GM10266 (cell line): ENCODE measurements around the gene DEAF1.
"Not testable (repeated sequence)": the region's sequence is repeated elsewhere in the genome, so short reads cannot be mapped to it uniquely, and the experiment has no call there.

ENCODE experiments used
- DNase-seq: peaks from one replicate; pipeline ENCODE4 v3.0.0; 2012; ENCODE audit errors: extremely low spot score
- TF ChIP-seq, protein P1 (sequence below): IDR thresholded peaks from 2 replicates; pipeline ENCODE4 v1.5.1; 2012; ENCODE audit warnings: mild to moderate bottlenecking, low read depth; ENCODE audit not compliant: control insufficient read depth, insufficient read depth; ENCODE audit errors: missing control alignments

The DEAF1 gene

DNA sequence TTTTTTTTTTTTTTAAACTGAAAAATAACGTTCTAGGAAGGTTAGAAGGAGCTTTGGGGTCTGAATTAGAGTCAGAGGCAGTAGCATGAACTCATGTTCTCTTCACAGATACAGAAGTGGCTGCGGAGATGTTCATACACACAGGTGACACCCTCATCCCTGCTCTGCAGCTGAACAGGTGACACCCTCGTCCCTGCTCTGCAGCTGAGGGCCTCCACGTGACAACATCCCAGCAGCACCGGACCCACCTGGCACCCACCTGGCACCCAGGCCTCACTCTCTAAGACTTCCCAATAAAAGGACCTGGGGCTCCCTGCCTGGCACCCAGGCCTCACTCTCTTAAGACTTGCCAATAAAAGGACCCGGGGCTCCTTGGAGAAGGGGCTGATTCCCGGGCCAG is 38.2 kb downstream of the DEAF1 start:
- DNase-seq, result no peak
- TF ChIP-seq, protein P1, sequence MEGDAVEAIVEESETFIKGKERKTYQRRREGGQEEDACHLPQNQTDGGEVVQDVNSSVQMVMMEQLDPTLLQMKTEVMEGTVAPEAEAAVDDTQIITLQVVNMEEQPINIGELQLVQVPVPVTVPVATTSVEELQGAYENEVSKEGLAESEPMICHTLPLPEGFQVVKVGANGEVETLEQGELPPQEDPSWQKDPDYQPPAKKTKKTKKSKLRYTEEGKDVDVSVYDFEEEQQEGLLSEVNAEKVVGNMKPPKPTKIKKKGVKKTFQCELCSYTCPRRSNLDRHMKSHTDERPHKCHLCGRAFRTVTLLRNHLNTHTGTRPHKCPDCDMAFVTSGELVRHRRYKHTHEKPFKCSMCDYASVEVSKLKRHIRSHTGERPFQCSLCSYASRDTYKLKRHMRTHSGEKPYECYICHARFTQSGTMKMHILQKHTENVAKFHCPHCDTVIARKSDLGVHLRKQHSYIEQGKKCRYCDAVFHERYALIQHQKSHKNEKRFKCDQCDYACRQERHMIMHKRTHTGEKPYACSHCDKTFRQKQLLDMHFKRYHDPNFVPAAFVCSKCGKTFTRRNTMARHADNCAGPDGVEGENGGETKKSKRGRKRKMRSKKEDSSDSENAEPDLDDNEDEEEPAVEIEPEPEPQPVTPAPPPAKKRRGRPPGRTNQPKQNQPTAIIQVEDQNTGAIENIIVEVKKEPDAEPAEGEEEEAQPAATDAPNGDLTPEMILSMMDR, result no peak

DNA sequence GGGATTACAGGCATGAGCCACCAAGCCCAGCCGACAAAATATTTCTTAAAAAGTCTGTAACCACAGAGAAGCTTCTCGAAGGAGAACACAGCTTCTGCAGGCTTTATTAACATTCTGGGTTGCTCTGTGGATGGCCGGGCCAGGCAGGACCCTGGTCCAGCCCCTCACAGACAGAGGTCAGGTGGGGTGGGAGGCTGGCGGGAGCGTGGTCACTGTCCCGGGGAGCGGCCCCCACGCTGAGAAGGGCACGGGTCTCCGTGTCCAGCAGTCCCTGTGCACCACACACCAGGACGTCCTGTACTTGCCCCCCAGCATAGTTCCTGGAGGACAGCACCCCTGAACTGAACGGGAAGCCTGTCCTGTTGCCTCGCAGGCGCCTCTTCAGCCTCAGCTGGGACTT is 38.6 kb downstream of the DEAF1 start:
- TF ChIP-seq, protein P1, result no peak
- no peak for DNase-seq

DNA sequence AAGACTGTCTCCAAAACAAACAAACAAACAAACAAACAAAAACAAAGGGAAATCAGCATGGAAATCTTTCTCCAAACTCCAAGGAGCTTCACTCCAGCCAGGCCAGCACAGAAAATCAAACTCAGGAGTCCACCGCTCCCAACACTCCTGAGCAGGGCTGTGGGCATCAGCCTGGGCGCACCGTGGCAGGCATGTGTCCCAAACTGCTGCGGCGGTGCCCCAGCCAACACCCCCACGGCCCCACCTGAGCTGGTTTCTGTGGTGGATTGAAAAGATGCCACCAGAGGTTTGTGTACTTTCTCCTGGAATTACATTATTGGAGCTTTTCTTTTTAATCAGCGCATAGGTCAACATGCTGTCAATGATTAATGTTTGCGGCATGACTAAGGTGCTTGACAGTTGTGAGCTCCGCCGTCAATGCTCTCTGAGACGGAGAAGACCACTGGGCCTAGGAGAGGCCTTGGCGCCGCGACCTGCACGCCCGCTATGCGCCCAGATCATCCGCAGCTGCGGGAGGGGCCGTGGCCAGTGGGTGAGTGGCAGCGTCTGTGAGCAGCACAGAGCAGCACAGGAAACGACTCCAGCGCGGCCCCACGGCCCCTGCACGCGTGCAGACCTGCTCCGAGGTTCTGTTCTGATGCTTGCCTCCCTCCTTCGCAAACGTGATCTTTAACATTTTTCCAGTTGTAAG is 39.8 kb downstream of the DEAF1 start:
- DNase-seq, result no peak
- TF ChIP-seq, protein P1, result no peak

DNA sequence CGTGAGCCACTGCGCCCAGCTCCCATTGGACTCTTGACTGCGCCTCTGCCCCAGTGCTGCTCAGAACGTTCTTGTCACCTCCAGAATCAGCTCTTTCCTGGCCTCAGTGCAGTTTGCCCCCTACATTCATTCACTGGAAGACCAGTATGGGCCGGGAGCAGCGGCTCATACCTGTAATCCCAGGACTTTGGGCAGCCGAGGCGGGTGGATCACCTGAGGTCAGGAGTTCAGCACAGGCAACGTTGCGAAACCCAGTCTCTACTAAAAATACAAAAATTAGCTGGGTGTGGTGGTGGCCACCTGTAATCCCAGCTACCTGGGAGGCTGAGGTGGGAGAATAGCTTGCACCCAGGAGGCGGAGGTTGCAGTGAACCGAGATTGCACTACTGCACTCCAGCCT is 40.6 kb downstream of the DEAF1 start:
- DNase-seq, result not testable (repeated sequence)

DNA sequence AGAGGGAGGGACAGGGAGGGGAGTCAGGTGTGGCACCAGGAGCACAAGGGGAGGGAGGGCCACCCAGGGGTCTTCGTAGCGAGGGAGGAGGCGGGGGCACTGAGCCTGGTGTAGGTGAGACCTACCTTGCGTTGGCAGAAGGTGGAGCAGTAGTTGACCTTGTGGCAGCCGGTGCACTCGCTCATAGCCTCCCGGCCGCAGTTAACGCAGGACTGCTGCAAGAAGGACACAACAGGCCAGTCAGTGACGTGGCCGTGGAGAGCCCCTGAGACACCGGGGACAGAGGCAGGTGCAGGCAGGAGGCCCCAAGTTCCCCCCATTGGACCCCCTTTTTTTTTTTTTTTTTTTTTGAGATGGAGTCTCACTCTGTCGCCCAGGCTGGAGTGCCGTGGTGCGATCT is 41.2 kb downstream of the DEAF1 start:
- no peak for DNase-seq
- TF ChIP-seq, protein P1, result no peak

DNA sequence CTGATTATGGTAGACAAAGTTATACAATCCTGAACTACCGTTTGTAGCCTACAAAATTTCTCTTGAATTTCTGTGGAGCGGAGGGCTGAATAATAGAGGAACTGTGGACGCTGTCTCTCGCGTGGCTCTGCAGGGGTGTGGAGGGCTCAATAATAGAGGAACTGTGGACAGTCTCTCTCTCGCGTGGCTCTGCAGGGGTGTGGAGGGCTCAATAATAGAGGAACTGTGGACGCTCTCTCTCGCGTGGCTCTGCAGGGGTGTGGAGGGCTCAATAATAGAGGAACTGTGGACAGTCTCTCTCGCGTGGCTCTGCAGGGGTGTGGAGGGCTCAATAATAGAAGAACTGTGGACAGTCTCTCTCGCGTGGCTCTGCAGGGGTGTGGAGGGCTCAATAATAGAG is 41.9 kb downstream of the DEAF1 start:
- not testable (repeated sequence) for DNase-seq

DNA sequence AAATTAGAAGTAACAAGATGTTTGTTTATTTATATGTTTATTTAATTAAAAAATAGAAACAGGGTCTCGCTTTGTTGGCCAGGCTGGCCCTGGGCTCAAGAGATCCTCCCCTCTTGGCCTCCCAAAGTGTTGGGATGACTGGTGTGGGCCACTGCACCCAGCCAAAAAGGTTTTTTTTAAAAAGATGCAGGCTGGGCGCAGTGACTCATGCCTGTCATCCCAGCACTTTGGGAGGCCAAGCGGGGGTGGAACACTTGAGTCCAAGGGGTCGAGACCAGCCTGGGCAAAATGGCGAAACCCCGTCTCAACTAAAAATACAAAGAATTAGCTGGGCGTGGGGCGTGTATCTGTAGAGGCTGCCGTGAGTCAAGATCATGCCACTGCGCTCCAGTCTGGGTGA is 44.5 kb downstream of the DEAF1 start:
- no peak for DNase-seq
- TF ChIP-seq, protein P1, result no peak

DNA sequence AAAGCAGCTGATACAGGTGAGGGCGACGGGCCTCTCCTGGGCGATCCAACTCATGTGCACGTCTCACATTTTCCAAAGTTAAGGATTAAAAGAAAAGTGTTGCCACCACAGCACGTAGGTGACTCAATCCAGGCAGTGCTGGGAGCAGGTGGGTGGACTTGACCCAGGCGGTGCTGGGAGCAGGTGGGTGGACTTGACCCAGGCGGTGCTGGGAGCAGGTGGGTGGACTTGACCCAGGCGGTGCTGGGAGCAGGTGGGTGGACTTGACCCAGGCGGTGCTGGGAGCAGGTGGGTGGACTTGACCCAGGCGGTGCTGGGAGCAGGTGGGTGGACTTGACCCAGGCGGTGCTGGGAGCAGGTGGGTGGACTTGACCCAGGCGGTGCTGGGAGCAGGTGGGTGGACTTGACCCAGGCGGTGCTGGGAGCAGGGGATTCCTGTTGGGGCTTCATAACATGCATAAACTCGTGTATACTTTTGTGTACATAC is 47.3 kb downstream of the DEAF1 start:
- not testable (repeated sequence) for DNase-seq

DNA sequence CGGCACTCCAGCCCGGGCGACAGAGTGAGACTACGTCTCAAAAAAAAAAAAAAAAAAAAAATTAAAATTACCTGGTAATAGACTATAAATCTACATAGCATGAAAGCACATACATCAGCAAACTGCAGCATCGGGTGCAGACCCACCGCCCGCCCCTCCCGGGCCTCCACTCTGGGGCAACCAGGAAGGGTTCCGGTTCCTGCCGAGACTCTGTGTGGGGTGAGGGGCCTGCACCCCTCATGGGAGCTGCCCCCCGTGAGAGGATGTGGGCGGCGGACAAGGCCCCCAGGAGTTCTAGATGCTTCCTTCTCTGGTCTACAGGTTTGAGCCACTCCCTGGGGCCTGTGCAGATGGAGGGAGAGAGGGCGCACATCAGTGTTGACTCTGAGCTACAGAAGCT is 48.8 kb downstream of the DEAF1 start:
- TF ChIP-seq, protein P1, result no peak
- DNase-seq, result no peak
